GM18867 (cell line): ENCODE measurements around the gene LEPR.

ENCODE experiments used
- ATAC-seq: cut with Tn5 transposase; IDR thresholded peaks from one replicate; pipeline ENCODE4 v1.9.1; 2021; ENCODE audit warnings: mild to moderate bottlenecking, moderate library complexity; ENCODE audit not compliant: unreplicated experiment

The LEPR gene

GRCh38 chr1:65412256-65412983 lies 8.0 kb upstream of the LEPR start:
- no peak for ATAC-seq

GRCh38 chr1:65412984-65413375 lies 7.5 kb upstream of the LEPR start:
- no peak for ATAC-seq

- no peak for ATAC-seq
Observed at GRCh38 chr1:65414538-65414937, 5.9 kb upstream of the LEPR start.

GRCh38 chr1:65416767-65417166 lies 3.7 kb upstream of the LEPR start:
- no peak for ATAC-seq

GRCh38 chr1:65417729-65418128 lies 2.7 kb upstream of the LEPR start:
- ATAC-seq: no peak

GRCh38 chr1:65418522-65419185 lies 1.8 kb upstream of the LEPR start:
- ATAC-seq: no peak

GRCh38 chr1:65419681-65420589 lies 533 bp upstream of the LEPR start:
- ATAC-seq: peak; percentile 91

GRCh38 chr1:65421351-65422025 lies 1.0 kb downstream of the LEPR start:
- no peak for ATAC-seq

- no peak for ATAC-seq
Observed at GRCh38 chr1:65422241-65423203, 2.1 kb downstream of the LEPR start.

- ATAC-seq: no peak
Observed at GRCh38 chr1:65423884-65424572, 3.6 kb downstream of the LEPR start.

- ATAC-seq: no peak
Observed at GRCh38 chr1:65424573-65424889, 4.1 kb downstream of the LEPR start.

- ATAC-seq: no peak
Observed at GRCh38 chr1:65425006-65425405, 4.5 kb downstream of the LEPR start.

GRCh38 chr1:65425697-65426096 lies 5.2 kb downstream of the LEPR start:
- no peak for ATAC-seq

- no peak for ATAC-seq
Observed at GRCh38 chr1:65429078-65429477, 8.6 kb downstream of the LEPR start.

GRCh38 chr1:65429806-65430205 lies 9.3 kb downstream of the LEPR start:
- no peak for ATAC-seq

GRCh38 chr1:65431111-65431705 lies 10.7 kb downstream of the LEPR start:
- peak; percentile 58 for ATAC-seq

GRCh38 chr1:65432918-65433317 lies 12.4 kb downstream of the LEPR start:
- ATAC-seq: no peak

GRCh38 chr1:65434255-65434654 lies 13.8 kb downstream of the LEPR start:
- no peak for ATAC-seq

- no peak for ATAC-seq
Observed at GRCh38 chr1:65434760-65435159, 14.3 kb downstream of the LEPR start.
